Measurements from ENCODE around the gene ATG16L2. TPM values are rescaled to one million over a fixed set of nuclear protein-coding genes. Genes with fewer than 3 reads are reported as not detected.

Gene ATG16L2
- total RNA-seq, 4 donors from 2014 or later, result 22.1 to 45.1 (median 40.6) TPM

DNA sequence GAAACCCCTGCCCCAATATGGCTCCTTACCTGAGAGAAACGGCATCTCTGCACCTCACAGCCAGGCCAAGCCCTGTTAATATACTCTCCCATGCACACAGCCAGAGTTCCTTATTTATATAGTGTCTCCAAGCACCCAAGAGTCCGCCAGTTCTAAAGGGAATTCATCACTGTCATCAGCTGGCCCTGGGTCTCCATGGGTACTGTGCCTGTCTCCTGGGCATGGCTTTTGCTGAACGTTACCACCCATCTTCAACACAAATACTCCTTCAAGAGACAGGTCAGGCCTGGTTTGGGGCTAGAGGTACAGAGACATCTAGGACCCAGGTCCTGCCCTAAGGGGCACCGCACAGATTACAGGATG, 1.6 kb upstream of the ATG16L2 start:
- no peak overlapping the region for H3K27ac ChIP-seq
- H3K36me3 ChIP-seq, result no peaks in the 10 kb centered on the region
- H3K27me3 ChIP-seq, result no peaks in the 10 kb centered on the region
- intact Hi-C loops (cut with DNase I), result no loop called here
- peaks cover 24 to 30% of the 10 kb centered on the region in 2 donors for H3K4me1 ChIP-seq
- DNase-seq, result no peak
- no peak for TF ChIP-seq CTCF (IDR thresholded peaks at IDR 0.05)
- TF ChIP-seq POLR2A (IDR thresholded peaks at IDR 0.05), result no peak
- no peaks in the 10 kb centered on the region for H3K9me3 ChIP-seq
- WGBS, 2 donors, result 56 to 74% methylated on average over 3 to 4 of the region's 4 CpGs
- no peak overlapping the region for H3K4me3 ChIP-seq (replicated peaks in 1 of 3)

DNA sequence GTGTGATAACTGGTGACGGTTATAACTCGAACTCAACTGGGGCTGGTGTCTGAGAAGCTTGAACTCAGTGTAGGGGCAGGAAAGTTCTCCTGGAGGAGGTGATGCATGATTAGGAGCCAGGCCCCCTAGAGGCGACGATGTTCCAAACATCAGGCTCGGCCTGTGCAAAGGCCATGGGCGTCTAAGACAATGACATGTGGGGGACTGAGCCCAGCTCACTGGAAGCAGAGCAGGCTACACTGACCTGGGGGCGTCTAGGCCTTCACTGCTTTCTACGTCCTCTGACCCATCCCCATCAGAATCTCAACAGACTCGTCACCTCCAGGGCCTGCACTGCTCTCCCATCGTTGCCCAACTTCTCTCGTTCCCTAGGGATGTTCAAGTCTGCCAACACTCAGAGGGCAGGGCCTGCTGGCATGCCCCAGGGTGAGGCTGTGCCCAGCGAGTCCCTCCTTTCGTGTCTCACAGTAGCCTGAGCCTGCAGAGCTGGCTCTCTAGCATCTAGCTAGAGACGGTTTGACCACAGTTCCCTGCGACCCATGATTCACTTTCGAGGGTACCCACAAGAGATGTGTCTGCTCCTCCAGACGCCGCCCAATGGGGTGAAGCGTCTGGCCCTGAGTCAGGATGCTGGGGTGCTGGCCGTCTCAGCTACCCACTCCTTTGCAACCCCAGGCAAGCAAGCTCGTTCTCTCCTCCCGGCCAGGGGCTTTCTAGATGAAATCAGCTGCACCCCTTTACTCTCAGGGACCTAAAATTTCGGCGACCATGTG, 1.1 kb upstream of the ATG16L2 start:
- WGBS, 2 donors, result 22 to 27% methylated on average over 17 to 24 of the region's 24 CpGs
- Histone ChIP-seq H3K4me3 (replicated peaks in 1 of 3) (peak overlapping the region; percentile 11 to 81 (median 69)), H3K4me1 (peaks cover 24 to 30% of the 10 kb centered on the region in 2 donors), H3K27me3 (no peaks in the 10 kb centered on the region), H3K36me3 (no peaks in the 10 kb centered on the region), H3K9me3 (no peaks in the 10 kb centered on the region), H3K27ac (peak overlapping the region; percentile 68 to 98 (median 87))
- peak; percentile 35 to 44 for DNase-seq
- no peak for TF ChIP-seq POLR2A (IDR thresholded peaks at IDR 0.05)
- peak in 4 of 6 experiments; percentile 20 to 41 (median 31) for TF ChIP-seq CTCF (IDR thresholded peaks at IDR 0.05)
- intact Hi-C loops (cut with DNase I), result no loop called here

- H3K27ac ChIP-seq, result peak overlapping the region; percentile 68 to 98 (median 87)
- H3K36me3 ChIP-seq, result no peaks in the 10 kb centered on the region
- peaks cover 24 to 30% of the 10 kb centered on the region in 2 donors for H3K4me1 ChIP-seq
- H3K4me3 ChIP-seq (replicated peaks in 1 of 3), result peak overlapping the region; percentile 11 to 81 (median 69)
- H3K27me3 ChIP-seq, result no peaks in the 10 kb centered on the region
- no peaks in the 10 kb centered on the region for H3K9me3 ChIP-seq
- intact Hi-C loops (cut with DNase I), result no loop called here
- WGBS, 2 donors, result 2 to 3% methylated on average over 12 to 16 of the region's 47 CpGs
- peak; percentile 81 to 82 for DNase-seq
- peak in 1 of 6 experiments; percentile 6 for TF ChIP-seq CTCF (IDR thresholded peaks at IDR 0.05)
- TF ChIP-seq POLR2A (IDR thresholded peaks at IDR 0.05), result no peak
These were observed 398 bp upstream of the ATG16L2 start for GRCh38 chr11:72813740-72814285.

- intact Hi-C loops (cut with DNase I), result no loop called here
These were observed 953 bp downstream of the ATG16L2 start for GRCh38 chr11:72815110-72815618.

DNA sequence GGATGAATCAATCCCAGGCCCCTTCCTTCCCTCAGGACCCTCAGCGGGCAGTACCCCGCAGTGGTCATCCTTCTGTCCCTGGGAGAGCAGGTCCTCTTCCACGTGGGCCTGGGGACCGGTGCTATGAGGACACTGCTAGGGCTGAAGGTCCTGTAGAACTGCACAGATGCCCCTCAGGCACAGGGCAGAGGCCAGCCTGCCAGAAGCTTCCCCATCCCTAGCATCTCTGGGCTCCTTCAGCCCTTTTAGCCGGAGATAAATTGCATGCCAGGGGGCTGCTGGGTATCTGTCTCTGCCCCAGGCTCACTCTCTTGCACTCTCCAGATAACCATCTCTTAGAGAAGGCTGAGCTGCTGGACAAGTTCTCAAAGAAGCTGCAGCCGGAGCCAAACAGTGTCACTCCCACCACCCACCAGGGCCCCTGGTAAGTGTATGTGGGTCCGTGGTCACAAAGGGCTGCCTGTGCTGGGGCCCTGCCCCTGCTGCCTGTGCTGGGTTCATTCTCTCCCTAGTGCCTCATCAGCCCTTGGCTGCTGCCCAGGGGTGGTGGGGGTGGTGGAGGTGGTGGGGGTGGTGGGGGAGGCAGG, 2.3 kb downstream of the ATG16L2 start:
- 72 to 94% methylated on average over 2 to 3 of the region's 7 CpGs for WGBS, 2 donors
- no peaks in the 10 kb centered on the region for H3K9me3 ChIP-seq
- intact Hi-C loops (cut with DNase I), result no loop called here
- no peaks in the 10 kb centered on the region for H3K36me3 ChIP-seq
- H3K27ac ChIP-seq, result no peak overlapping the region
- peaks cover 30 to 32% of the 10 kb centered on the region in 2 donors for H3K4me1 ChIP-seq
- DNase-seq, result no peak
- no peak overlapping the region for H3K4me3 ChIP-seq (replicated peaks in 1 of 3)
- no peaks in the 10 kb centered on the region for H3K27me3 ChIP-seq
- no peak for TF ChIP-seq POLR2A (IDR thresholded peaks at IDR 0.05)
- no peak for TF ChIP-seq CTCF (IDR thresholded peaks at IDR 0.05)

More at GRCh38 chr11:72815110-72815618, 953 bp downstream of the ATG16L2 start:
- peak overlapping the region in 2 of 3 donors; percentile 87 to 98 for H3K27ac ChIP-seq
- WGBS, 2 donors, result 16 to 18% methylated on average over 5 to 11 of the region's 13 CpGs
- no peak for DNase-seq
- no peaks in the 10 kb centered on the region for H3K27me3 ChIP-seq
- H3K9me3 ChIP-seq, result no peaks in the 10 kb centered on the region
- peak overlapping the region; percentile 63 to 81 (median 69) for H3K4me3 ChIP-seq (replicated peaks in 1 of 3)
- H3K36me3 ChIP-seq, result no peaks in the 10 kb centered on the region
- no peak for TF ChIP-seq POLR2A (IDR thresholded peaks at IDR 0.05)
- peaks cover 24 to 30% of the 10 kb centered on the region in 2 donors for H3K4me1 ChIP-seq

All from thyroid gland (tissue), 4 donors.